CD4-positive, alpha-beta memory T cell (primary cell): ENCODE data around the gene ZNF385D. TPM values are rescaled to one million over a fixed set of nuclear protein-coding genes. Genes with fewer than 3 reads are reported as not detected.

Experiments
- CTCF ChIA-PET: fragments of 350-600 bp; sonication (Branson Sonifier 250); formaldehyde crosslinking; loops from one replicate; lab custom pipeline; 2021; ENCODE audit warnings: inconsistent platforms; ENCODE audit not compliant: partially characterized antibody; lab: Charles Lee
- POLR2A ChIA-PET: fragments of 350-600 bp; sonication (Branson Sonifier 250); formaldehyde crosslinking; loops from one replicate; lab custom pipeline; 2021; ENCODE audit not compliant: partially characterized antibody; lab: Charles Lee
- DNase-seq, 5 donors: peaks; one replicate each; pipeline versions ENCODE4 v3.0.0 to v3.0.0-alpha.2; 2020 to 2022; ENCODE audit warnings: mixed read lengths in 1 of 5
- H3K27ac ChIP-seq: one replicate; pipeline ENCODE4 v1.7.0; 2013; ENCODE audit warnings: low read depth, low read length
- H3K27me3 ChIP-seq: 2 replicates; pipeline ENCODE4 v1.7.0; 2013; ENCODE audit warnings: mild to moderate bottlenecking, low read length, moderate library complexity; ENCODE audit not compliant: insufficient read depth
- H3K36me3 ChIP-seq: 2 replicates; pipeline ENCODE4 v1.7.0; 2013; ENCODE audit warnings: mild to moderate bottlenecking, low read length, moderate library complexity; ENCODE audit not compliant: insufficient read depth
- H3K4me1 ChIP-seq: 2 replicates; pipeline ENCODE4 v1.7.0; 2013; ENCODE audit warnings: mild to moderate bottlenecking, low read length, moderate library complexity; ENCODE audit not compliant: insufficient read depth
- H3K4me3 ChIP-seq, 2 donors: one replicate each; pipeline ENCODE4 v1.7.0; 2013; ENCODE audit warnings: low read length in 2 of 2, mild to moderate bottlenecking in 1 of 2
- H3K9me3 ChIP-seq, 2 donors: one replicate each; pipeline ENCODE4 v1.7.0; 2013; ENCODE audit warnings: low read length in 2 of 2, control low read depth in 1 of 2; ENCODE audit not compliant: control insufficient read depth in 1 of 2
- H3K27ac Mint-ChIP-seq, 7 donors: one replicate each; pipeline ENCODE4 v1.8.0; 2020 to 2021; ENCODE audit warnings: mixed read lengths in 7 of 7, mild to moderate bottlenecking in 6 of 7, inconsistent platforms in 3 of 7, moderate library complexity in 3 of 7
- H3K27me3 Mint-ChIP-seq, 2 donors: one replicate each; pipeline ENCODE4 v1.8.0; 2020 to 2021; ENCODE audit warnings: mixed read lengths in 2 of 2
- H3K36me3 Mint-ChIP-seq, 2 donors: one replicate each; pipeline ENCODE4 v1.8.0; 2020 to 2021; ENCODE audit warnings: mixed read lengths in 2 of 2, inconsistent platforms in 1 of 2, mild to moderate bottlenecking in 1 of 2
- H3K4me1 Mint-ChIP-seq, 4 donors: one replicate each; pipeline ENCODE4 v1.8.0; 2020 to 2021; ENCODE audit warnings: mixed read lengths in 4 of 4, mild to moderate bottlenecking in 1 of 4
- H3K4me3 Mint-ChIP-seq, 8 donors: one replicate each; pipeline ENCODE4 v1.8.0; 2020 to 2021; ENCODE audit warnings: mixed read lengths in 8 of 8, mild to moderate bottlenecking in 7 of 8, moderate library complexity in 6 of 8, inconsistent platforms in 3 of 8
- H3K9me3 Mint-ChIP-seq, 8 donors: one replicate each; pipeline ENCODE4 v1.8.0; 2020 to 2021; ENCODE audit warnings: mixed read lengths in 8 of 8, mild to moderate bottlenecking in 5 of 8, inconsistent platforms in 3 of 8, moderate library complexity in 1 of 8
- intact Hi-C: fragments of 100-400 bp; cut with micrococcal nuclease; formaldehyde crosslinking; loops from one replicate; pipeline ENCODE4 v1.15.1; 2023
- polyA plus RNA-seq, 2 donors: library from polyadenylated mRNA; unstranded; fragments of 300-500 nt; fragmentation: Illumina TruSeq; gene quantifications; one replicate each; pipeline ENCODE4 v1.2.3, GENCODE V29; 2021
- total RNA-seq, 2 experiments: library from RNA; stranded (reverse); gene quantifications; one replicate each; pipeline ENCODE4 v1.2.3, GENCODE V29; 2021

The ZNF385D gene
- total and polyA plus RNA-seq, 4 experiments from 2014 or later = not detected

DNA sequence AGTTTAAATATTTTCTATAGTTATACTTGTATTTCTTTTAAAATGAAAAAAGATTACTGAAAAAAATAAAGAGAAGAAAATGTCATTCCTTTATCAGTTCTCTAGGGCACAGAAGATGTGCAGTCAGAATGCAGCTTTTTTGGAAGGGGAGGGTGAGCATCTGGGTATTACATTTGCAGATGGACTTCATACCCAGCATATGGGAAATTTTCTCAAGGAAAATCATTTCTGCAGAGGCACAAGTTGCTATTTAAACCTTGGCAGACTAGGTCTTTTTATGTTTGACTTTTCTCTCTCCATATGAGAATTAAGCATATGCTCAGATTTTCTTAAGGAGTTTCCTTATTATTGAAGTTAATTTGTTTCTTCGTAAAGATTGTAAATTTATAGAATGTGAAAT, 39.5 kb upstream of the ZNF385D start:
- no peak for DNase-seq
- H3K27me3 ChIP-seq = no peaks in the 10 kb centered on the region
- no peaks in the 10 kb centered on the region for H3K36me3 Mint-ChIP-seq
- H3K27me3 Mint-ChIP-seq = no peaks in the 10 kb centered on the region
- ChIA-PET CTCF (interaction anchor here (2.1 kb wide), 1 partner anchor 9 kb away, joined by 5 read pairs; no protein-coding TSS in a partner anchor), POLR2A (no interaction called here)
- H3K4me1 Mint-ChIP-seq = no peaks in the 10 kb centered on the region
- intact Hi-C loops = no loop called here
- no peak overlapping the region for H3K4me3 ChIP-seq
- no peaks in the 10 kb centered on the region for H3K4me1 ChIP-seq
- no peaks in the 10 kb centered on the region for H3K9me3 ChIP-seq
- no peaks in the 10 kb centered on the region for H3K36me3 ChIP-seq
- no peak overlapping the region for H3K27ac Mint-ChIP-seq
- H3K4me3 Mint-ChIP-seq = no peak overlapping the region
- H3K27ac ChIP-seq = no peak overlapping the region
- H3K9me3 Mint-ChIP-seq = peaks cover 0 to 16% (median 6%) of the 10 kb centered on the region in 8 donors

- Histone ChIP-seq H3K4me3 (no peak overlapping the region), H3K4me1 (no peaks in the 10 kb centered on the region), H3K27me3 (no peaks in the 10 kb centered on the region), H3K27ac (no peak overlapping the region), H3K9me3 (no peaks in the 10 kb centered on the region), H3K36me3 (no peaks in the 10 kb centered on the region)
- DNase-seq = no peak
- no peak overlapping the region for H3K4me3 Mint-ChIP-seq
- no peaks in the 10 kb centered on the region for H3K36me3 Mint-ChIP-seq
- intact Hi-C loops = no loop called here
- H3K4me1 Mint-ChIP-seq = no peaks in the 10 kb centered on the region
- CTCF ChIA-PET = interaction anchor here (2.1 kb wide), 1 partner anchor 8 kb away, joined by 5 read pairs; no protein-coding TSS in a partner anchor
- H3K27me3 Mint-ChIP-seq = no peaks in the 10 kb centered on the region
- POLR2A ChIA-PET = no interaction called here
- H3K27ac Mint-ChIP-seq = no peak overlapping the region
- H3K9me3 Mint-ChIP-seq = peaks cover 0 to 16% (median 5%) of the 10 kb centered on the region in 8 donors
Observed at GRCh38 chr3:21789730-21790129, 38.7 kb upstream of the ZNF385D start.

DNA sequence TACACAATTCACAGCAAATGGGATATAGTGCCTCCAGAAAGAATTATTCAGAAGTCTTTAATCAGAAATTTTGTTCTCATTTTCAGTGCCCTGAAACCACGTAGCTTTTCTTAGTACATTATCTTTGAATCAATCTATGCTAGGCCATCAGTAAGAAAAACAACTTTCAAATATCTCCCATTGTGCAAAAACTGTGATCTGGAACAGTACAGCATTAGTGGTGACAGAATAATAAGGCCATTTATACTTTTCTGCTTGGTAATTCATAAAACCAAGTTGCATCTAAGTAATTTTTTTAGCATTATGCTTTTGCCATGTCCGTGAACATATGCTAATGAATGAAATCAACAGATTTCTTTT, 35.4 kb upstream of the ZNF385D start:
- H3K27ac ChIP-seq = no peak overlapping the region
- Mint-ChIP-seq H3K36me3 (no peaks in the 10 kb centered on the region), H3K27ac (no peak overlapping the region), H3K27me3 (no peaks in the 10 kb centered on the region), H3K9me3 (peaks cover 0 to 16% (median 4%) of the 10 kb centered on the region in 8 donors), H3K4me3 (no peak overlapping the region), H3K4me1 (no peaks in the 10 kb centered on the region)
- ChIA-PET POLR2A (no interaction called here), CTCF (no interaction called here)
- no peaks in the 10 kb centered on the region for H3K36me3 ChIP-seq
- H3K4me3 ChIP-seq = no peak overlapping the region
- intact Hi-C loops = no loop called here
- H3K9me3 ChIP-seq = no peaks in the 10 kb centered on the region
- H3K27me3 ChIP-seq = no peaks in the 10 kb centered on the region
- no peak for DNase-seq
- H3K4me1 ChIP-seq = no peaks in the 10 kb centered on the region

GRCh38 chr3:21785765-21786437, 34.9 kb upstream of the ZNF385D start:
- Histone ChIP-seq H3K27ac (no peak overlapping the region), H3K9me3 (no peaks in the 10 kb centered on the region), H3K4me3 (no peak overlapping the region), H3K27me3 (no peaks in the 10 kb centered on the region), H3K36me3 (no peaks in the 10 kb centered on the region), H3K4me1 (no peaks in the 10 kb centered on the region)
- DNase-seq = no peak
- CTCF ChIA-PET = no interaction called here
- Mint-ChIP-seq H3K27ac (no peak overlapping the region), H3K9me3 (peaks cover 0 to 16% (median 4%) of the 10 kb centered on the region in 8 donors), H3K4me1 (no peaks in the 10 kb centered on the region), H3K27me3 (no peaks in the 10 kb centered on the region), H3K4me3 (no peak overlapping the region), H3K36me3 (no peaks in the 10 kb centered on the region)
- intact Hi-C loops = no loop called here
- POLR2A ChIA-PET = no interaction called here

DNA sequence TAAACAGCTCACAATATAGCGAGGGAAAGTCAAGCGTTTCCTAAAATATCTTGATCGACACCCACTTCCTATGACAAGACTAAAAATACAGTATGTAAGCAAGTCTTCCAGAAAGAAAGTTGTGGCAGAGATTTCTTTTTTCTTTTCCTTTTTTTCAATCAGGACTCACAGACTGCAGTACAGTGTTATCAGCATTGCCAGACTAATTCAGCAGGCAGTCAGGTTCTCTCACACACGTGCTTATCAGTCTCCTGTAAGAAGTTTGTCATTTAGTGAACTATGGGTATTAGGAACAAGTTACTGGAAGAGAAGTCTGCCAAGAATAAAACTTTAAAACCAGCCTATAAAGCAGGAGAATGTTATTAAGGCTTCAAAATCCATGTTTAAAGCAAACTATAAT, 32.8 kb upstream of the ZNF385D start:
- intact Hi-C loops = no loop called here
- no peak for DNase-seq
- ChIA-PET POLR2A (no interaction called here), CTCF (no interaction called here)
- no peak overlapping the region for H3K4me3 ChIP-seq
- Mint-ChIP-seq H3K4me1 (no peaks in the 10 kb centered on the region), H3K4me3 (no peak overlapping the region), H3K27ac (no peak overlapping the region), H3K36me3 (no peaks in the 10 kb centered on the region), H3K27me3 (no peaks in the 10 kb centered on the region), H3K9me3 (peaks cover 0 to 14% (median 3%) of the 10 kb centered on the region in 8 donors)
- no peaks in the 10 kb centered on the region for H3K36me3 ChIP-seq
- no peaks in the 10 kb centered on the region for H3K27me3 ChIP-seq
- no peak overlapping the region for H3K27ac ChIP-seq
- H3K4me1 ChIP-seq = no peaks in the 10 kb centered on the region
- no peaks in the 10 kb centered on the region for H3K9me3 ChIP-seq

- Mint-ChIP-seq H3K36me3 (no peaks in the 10 kb centered on the region), H3K27ac (no peak overlapping the region), H3K9me3 (peaks cover 0 to 9% (median 2%) of the 10 kb centered on the region in 8 donors), H3K4me1 (no peaks in the 10 kb centered on the region), H3K27me3 (no peaks in the 10 kb centered on the region), H3K4me3 (no peak overlapping the region)
- POLR2A ChIA-PET = no interaction called here
- Histone ChIP-seq H3K9me3 (no peaks in the 10 kb centered on the region), H3K4me1 (no peaks in the 10 kb centered on the region), H3K27ac (no peak overlapping the region), H3K36me3 (no peaks in the 10 kb centered on the region), H3K4me3 (no peak overlapping the region), H3K27me3 (no peaks in the 10 kb centered on the region)
- no peak for DNase-seq
- CTCF ChIA-PET = interaction anchor here (1.7 kb wide), 1 partner anchor 9 kb away, joined by 5 read pairs; no protein-coding TSS in a partner anchor
- intact Hi-C loops = no loop called here
Observed at GRCh38 chr3:21781355-21781754, 30.3 kb upstream of the ZNF385D start.

GRCh38 chr3:21779909-21780308, 28.9 kb upstream of the ZNF385D start:
- ChIA-PET CTCF (no interaction called here), POLR2A (no interaction called here)
- Histone ChIP-seq H3K36me3 (no peaks in the 10 kb centered on the region), H3K4me1 (no peaks in the 10 kb centered on the region), H3K4me3 (no peak overlapping the region), H3K27me3 (no peaks in the 10 kb centered on the region), H3K9me3 (no peaks in the 10 kb centered on the region), H3K27ac (no peak overlapping the region)
- H3K4me3 Mint-ChIP-seq = no peak overlapping the region
- H3K9me3 Mint-ChIP-seq = peaks cover 0 to 9% (median 2%) of the 10 kb centered on the region in 8 donors
- H3K36me3 Mint-ChIP-seq = no peaks in the 10 kb centered on the region
- H3K27me3 Mint-ChIP-seq = no peaks in the 10 kb centered on the region
- intact Hi-C loops = no loop called here
- no peak for DNase-seq
- no peaks in the 10 kb centered on the region for H3K4me1 Mint-ChIP-seq
- H3K27ac Mint-ChIP-seq = no peak overlapping the region
